Tibial artery (tissue), 4 donors: ENCODE measurements around the gene DOK7.
A peak's percentile ranks its signal among the peaks of the same experiment; 100 is the strongest.
"Not testable (repeated sequence)": the region's sequence is repeated elsewhere in the genome, so short reads cannot be mapped to it uniquely, and the experiment has no call there.

Experiments used
- DNase-seq, 2 donors: peaks; one replicate each; pipeline ENCODE4 v3.0.0-alpha.2; 2019
- H3K27ac ChIP-seq, 2 donors: fragments of 200-600 bp; sonication (generic) in 1 of 2; 1 replicate in 1 of 2; 2 replicates in 1 of 2; pipeline ENCODE4 v1.5.1; 2018 to 2019; ENCODE audit warnings: mild to moderate bottlenecking in 1 of 2
- H3K27me3 ChIP-seq, 2 donors: fragments of 200-600 bp; sonication (generic) in 1 of 2; one replicate each; pipeline versions ENCODE4 v1.5.1 to v1.6.0; 2016 to 2019
- H3K36me3 ChIP-seq, 3 donors: fragments of 200-600 bp; sonication (generic) in 2 of 3; one replicate each; pipeline ENCODE4 v1.5.1; 2016 to 2019; ENCODE audit warnings: mild to moderate bottlenecking in 2 of 3
- H3K4me1 ChIP-seq, 4 donors: fragments of 200-600 bp; sonication (generic) in 2 of 4; 1 replicate in 3 of 4; 2 replicates in 1 of 4; pipeline ENCODE4 v1.5.1; 2016 to 2019
- H3K4me3 ChIP-seq, 2 donors: fragments of 200-600 bp; sonication (generic) in 1 of 2; 1 replicate in 1 of 2; 2 replicates in 1 of 2; pipeline ENCODE4 v1.5.1; 2018 to 2019; ENCODE audit warnings: mild to moderate bottlenecking in 2 of 2
- H3K9me3 ChIP-seq, 3 donors: fragments of 200-600 bp; sonication (generic) in 1 of 3; one replicate each; pipeline ENCODE4 v1.5.1; 2016 to 2019
- intact Hi-C: fragments of 100-400 bp; cut with DNase I; formaldehyde crosslinking; loops from one replicate; pipeline ENCODE4 v1.15.0; 2023; ENCODE audit warnings: low total_unique reads
- TF ChIP-seq, protein P1 (sequence below), 2 experiments: fragments of 200-600 bp in 1 of 2; fragments of 450-650 bp in 1 of 2; IDR thresholded peaks; one replicate each; pipeline ENCODE4 v1.5.1; 2017 to 2019; ENCODE audit warnings: antibody characterized with exemption in 2 of 2, mild to moderate bottlenecking in 1 of 2, moderate library complexity in 1 of 2

DOK7 gene

GRCh38 chr4:3452376-3452775 is 10.7 kb upstream of the DOK7 start:
- Histone ChIP-seq H3K4me1 (peaks cover 0 to 12% (median 4%) of the 10 kb centered on the region in 4 donors), H3K9me3 (peaks cover 0 to 21% (median 12%) of the 10 kb centered on the region in 3 donors), H3K27me3 (no peaks in the 10 kb centered on the region), H3K36me3 (no peaks in the 10 kb centered on the region), H3K4me3 (no peak overlapping the region), H3K27ac (no peak overlapping the region)
- DNase-seq, result no peak
- TF ChIP-seq, protein P1, sequence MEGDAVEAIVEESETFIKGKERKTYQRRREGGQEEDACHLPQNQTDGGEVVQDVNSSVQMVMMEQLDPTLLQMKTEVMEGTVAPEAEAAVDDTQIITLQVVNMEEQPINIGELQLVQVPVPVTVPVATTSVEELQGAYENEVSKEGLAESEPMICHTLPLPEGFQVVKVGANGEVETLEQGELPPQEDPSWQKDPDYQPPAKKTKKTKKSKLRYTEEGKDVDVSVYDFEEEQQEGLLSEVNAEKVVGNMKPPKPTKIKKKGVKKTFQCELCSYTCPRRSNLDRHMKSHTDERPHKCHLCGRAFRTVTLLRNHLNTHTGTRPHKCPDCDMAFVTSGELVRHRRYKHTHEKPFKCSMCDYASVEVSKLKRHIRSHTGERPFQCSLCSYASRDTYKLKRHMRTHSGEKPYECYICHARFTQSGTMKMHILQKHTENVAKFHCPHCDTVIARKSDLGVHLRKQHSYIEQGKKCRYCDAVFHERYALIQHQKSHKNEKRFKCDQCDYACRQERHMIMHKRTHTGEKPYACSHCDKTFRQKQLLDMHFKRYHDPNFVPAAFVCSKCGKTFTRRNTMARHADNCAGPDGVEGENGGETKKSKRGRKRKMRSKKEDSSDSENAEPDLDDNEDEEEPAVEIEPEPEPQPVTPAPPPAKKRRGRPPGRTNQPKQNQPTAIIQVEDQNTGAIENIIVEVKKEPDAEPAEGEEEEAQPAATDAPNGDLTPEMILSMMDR (IDR thresholded peaks at IDR 0.05), result peak in 1 of 2 experiments; percentile 7
- intact Hi-C loops, result no loop called here

DNA sequence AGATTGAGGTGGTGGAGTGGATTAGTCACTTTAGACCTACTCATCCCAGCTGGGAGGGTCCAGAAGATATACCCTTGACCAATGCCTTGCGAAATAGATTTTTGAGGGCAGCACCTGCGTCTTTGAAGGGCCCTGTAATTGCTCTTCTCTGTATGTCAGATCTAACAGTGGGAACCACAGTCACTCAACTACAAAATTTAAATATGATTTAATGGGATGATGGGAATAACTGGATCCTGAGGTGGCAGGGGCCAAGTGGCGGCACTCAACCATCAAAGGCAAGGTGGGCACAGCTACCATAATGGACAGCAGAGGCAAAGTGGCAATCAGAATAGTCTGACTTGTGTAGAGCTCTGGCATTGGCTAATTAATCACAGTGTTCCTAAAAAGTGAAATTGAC is 7.5 kb upstream of the DOK7 start:
- H3K4me3 ChIP-seq, H3K27ac ChIP-seq, H3K36me3 ChIP-seq, DNase-seq, H3K27me3 ChIP-seq, intact Hi-C loops: not testable (repeated sequence)
- Histone ChIP-seq H3K9me3 (peaks cover 0 to 21% (median 12%) of the 10 kb centered on the region in 3 donors), H3K4me1 (peaks cover 0 to 12% (median 4%) of the 10 kb centered on the region in 4 donors)

GRCh38 chr4:3458371-3458770 is 4.7 kb upstream of the DOK7 start:
- Histone ChIP-seq H3K9me3 (peaks cover 0 to 21% (median 12%) of the 10 kb centered on the region in 3 donors), H3K4me1 (peaks cover 0 to 25% (median 22%) of the 10 kb centered on the region in 4 donors), H3K4me3 (no peak overlapping the region), H3K36me3 (no peaks in the 10 kb centered on the region), H3K27me3 (no peaks in the 10 kb centered on the region), H3K27ac (no peak overlapping the region)
- no peak for DNase-seq
- intact Hi-C loops, result no loop called here
- TF ChIP-seq, protein P1 (IDR thresholded peaks at IDR 0.05), result no peak

GRCh38 chr4:3459156-3459555 is 4.0 kb upstream of the DOK7 start:
- DNase-seq, H3K27me3 ChIP-seq, H3K36me3 ChIP-seq, H3K4me3 ChIP-seq, intact Hi-C loops, H3K27ac ChIP-seq: not testable (repeated sequence)
- peaks cover 0 to 32% (median 29%) of the 10 kb centered on the region in 4 donors for H3K4me1 ChIP-seq
- peaks cover 0 to 21% (median 12%) of the 10 kb centered on the region in 3 donors for H3K9me3 ChIP-seq

DNA sequence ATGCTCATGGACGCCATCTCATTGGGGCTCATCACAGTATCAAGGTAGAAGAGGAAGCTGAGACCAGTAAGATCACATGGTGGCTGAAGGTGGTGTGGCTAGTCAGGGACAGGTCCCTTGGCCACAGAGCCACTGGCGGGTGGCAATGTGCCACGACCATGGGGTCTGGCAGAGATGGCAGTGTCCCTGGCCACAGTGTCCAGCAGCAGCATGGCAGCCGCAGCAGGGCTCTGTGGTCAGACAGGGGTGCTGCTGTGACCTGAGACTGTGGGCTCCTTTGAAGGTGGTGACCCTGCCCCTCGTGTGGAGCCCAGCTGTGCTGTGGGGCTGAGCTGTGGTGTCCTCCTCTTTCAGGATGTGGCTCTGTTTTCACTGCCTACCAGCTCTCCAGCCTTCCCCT is 2.2 kb upstream of the DOK7 start:
- TF ChIP-seq, protein P1 (IDR thresholded peaks at IDR 0.05), result no peak
- Histone ChIP-seq H3K4me1 (peaks cover 0 to 39% (median 31%) of the 10 kb centered on the region in 4 donors), H3K27ac (peak overlapping the region; percentile 55 to 75), H3K36me3 (no peaks in the 10 kb centered on the region), H3K27me3 (no peaks in the 10 kb centered on the region), H3K9me3 (peaks cover 0 to 9% (median 0%) of the 10 kb centered on the region in 3 donors), H3K4me3 (no peak overlapping the region)
- no peak for DNase-seq
- intact Hi-C loops, result no loop called here

GRCh38 chr4:3461515-3462291 is 1.4 kb upstream of the DOK7 start:
- Histone ChIP-seq H3K27me3 (no peaks in the 10 kb centered on the region), H3K4me1 (peaks cover 0 to 39% (median 31%) of the 10 kb centered on the region in 4 donors), H3K9me3 (peaks cover 0 to 1% (median 0%) of the 10 kb centered on the region in 3 donors), H3K36me3 (no peaks in the 10 kb centered on the region), H3K27ac (peak overlapping the region; percentile 55 to 75), H3K4me3 (no peak overlapping the region)
- intact Hi-C loops, result no loop called here
- DNase-seq, result no peak
- TF ChIP-seq, protein P1 (IDR thresholded peaks at IDR 0.05), result no peak
